ENCODE data around the gene GJD3. TPM values are rescaled to one million over a fixed set of nuclear protein-coding genes. Genes with fewer than 3 reads are reported as not detected.
A peak's percentile ranks its signal among the peaks of the same experiment; 100 is the strongest.

The GJD3 gene
- polyA plus RNA-seq, 1 donor from 2014 or later: not detected

DNA sequence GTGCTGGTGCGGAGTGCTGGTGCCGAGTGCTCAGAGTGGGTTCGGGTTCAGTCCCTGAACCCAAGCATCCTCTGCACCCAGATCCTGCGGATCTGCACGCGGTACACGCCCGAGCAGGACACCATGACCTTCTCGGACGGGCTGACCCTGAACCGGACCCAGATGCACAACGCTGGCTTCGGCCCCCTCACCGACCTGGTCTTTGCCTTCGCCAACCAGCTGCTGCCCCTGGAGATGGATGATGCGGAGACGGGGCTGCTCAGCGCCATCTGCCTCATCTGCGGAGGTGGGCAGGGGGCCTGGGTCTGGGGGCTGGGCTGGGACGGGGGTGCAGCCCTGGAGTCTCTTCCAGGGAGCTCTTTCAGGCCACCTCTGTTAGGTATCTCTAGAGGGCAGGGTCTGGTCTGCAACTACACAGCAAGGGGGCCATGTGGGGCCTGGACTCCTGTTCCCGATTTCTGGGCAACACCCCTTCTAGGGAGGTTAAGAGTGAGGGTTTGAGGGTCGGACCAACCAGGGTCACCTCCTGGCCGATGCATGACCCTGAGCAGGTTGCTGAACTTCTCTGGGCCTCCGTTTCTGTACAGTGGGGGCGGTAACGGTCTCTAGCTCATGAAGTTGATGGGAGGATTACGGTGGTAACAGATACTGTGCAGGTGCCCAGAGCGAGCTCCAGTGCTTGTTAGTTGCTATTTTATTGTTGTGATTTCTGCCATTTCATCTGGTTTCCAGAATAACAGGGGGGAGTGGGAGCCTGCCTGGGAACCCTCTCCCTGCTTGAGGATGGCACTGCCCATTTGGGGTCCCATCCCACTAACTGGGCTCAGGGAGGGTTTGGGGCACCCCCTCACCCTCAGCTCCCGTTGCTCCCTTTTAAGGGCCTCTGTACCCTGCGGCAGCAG is 10.1 kb downstream of the GJD3 start:
- Histone ChIP-seq H3K9me2 (ENCODE audit: insufficient read depth, low read length) (no peaks in the 10 kb centered on the region), H2AFZ (ENCODE audit: low read depth, low read length) (no peak overlapping the region), H3K9me3 (ENCODE audit: low read length) (no peaks in the 10 kb centered on the region), H3K9ac (ENCODE audit: low read length) (no peak overlapping the region), H3K27me3 (ENCODE audit: insufficient read depth, low read depth, low read length) (no peaks in the 10 kb centered on the region), H4K20me1 (ENCODE audit: insufficient read depth) (no peaks in the 10 kb centered on the region), H3K36me3 (ENCODE audit: insufficient read depth, low read length) (no peaks in the 10 kb centered on the region), H3K4me3 (ENCODE audit: low read length) (no peak overlapping the region), H3K4me2 (ENCODE audit: low read length) (no peak overlapping the region), H3K79me2 (replicated peaks; ENCODE audit: insufficient read depth, low read length) (no peaks in the 10 kb centered on the region), H3K27ac (ENCODE audit: low read length) (no peak overlapping the region), H3F3A (ENCODE audit: insufficient read depth, low read length, poor library complexity, severe bottlenecking) (no peaks in the 10 kb centered on the region)
- TF ChIP-seq RAD21 (conservative IDR thresholded peaks at IDR 0.05): no peak
- TF ChIP-seq, protein P1, sequence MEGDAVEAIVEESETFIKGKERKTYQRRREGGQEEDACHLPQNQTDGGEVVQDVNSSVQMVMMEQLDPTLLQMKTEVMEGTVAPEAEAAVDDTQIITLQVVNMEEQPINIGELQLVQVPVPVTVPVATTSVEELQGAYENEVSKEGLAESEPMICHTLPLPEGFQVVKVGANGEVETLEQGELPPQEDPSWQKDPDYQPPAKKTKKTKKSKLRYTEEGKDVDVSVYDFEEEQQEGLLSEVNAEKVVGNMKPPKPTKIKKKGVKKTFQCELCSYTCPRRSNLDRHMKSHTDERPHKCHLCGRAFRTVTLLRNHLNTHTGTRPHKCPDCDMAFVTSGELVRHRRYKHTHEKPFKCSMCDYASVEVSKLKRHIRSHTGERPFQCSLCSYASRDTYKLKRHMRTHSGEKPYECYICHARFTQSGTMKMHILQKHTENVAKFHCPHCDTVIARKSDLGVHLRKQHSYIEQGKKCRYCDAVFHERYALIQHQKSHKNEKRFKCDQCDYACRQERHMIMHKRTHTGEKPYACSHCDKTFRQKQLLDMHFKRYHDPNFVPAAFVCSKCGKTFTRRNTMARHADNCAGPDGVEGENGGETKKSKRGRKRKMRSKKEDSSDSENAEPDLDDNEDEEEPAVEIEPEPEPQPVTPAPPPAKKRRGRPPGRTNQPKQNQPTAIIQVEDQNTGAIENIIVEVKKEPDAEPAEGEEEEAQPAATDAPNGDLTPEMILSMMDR (IDR thresholded peaks at IDR 0.05; ENCODE audit: poor library complexity, severe bottlenecking): no peak
- TF ChIP-seq TAF1 (IDR thresholded peaks at IDR 0.05; ENCODE audit: low read depth): no peak
- no peak for TF ChIP-seq POLR2AphosphoS5 (IDR thresholded peaks at IDR 0.05)
- no peak for TF ChIP-seq EZH2 (IDR thresholded peaks at IDR 0.05; ENCODE audit: borderline replicate concordance, insufficient read depth, low read length, poor library complexity, severe bottlenecking)
- TF ChIP-seq EP300 (conservative IDR thresholded peaks at IDR 0.05; ENCODE audit: poor library complexity, severe bottlenecking): no peak
- no peak for TF ChIP-seq MXI1 (conservative IDR thresholded peaks at IDR 0.05; ENCODE audit: poor library complexity, severe bottlenecking)
- TF ChIP-seq SMC3 (conservative IDR thresholded peaks at IDR 0.05; ENCODE audit: poor library complexity): no peak
- TF ChIP-seq, protein P2, sequence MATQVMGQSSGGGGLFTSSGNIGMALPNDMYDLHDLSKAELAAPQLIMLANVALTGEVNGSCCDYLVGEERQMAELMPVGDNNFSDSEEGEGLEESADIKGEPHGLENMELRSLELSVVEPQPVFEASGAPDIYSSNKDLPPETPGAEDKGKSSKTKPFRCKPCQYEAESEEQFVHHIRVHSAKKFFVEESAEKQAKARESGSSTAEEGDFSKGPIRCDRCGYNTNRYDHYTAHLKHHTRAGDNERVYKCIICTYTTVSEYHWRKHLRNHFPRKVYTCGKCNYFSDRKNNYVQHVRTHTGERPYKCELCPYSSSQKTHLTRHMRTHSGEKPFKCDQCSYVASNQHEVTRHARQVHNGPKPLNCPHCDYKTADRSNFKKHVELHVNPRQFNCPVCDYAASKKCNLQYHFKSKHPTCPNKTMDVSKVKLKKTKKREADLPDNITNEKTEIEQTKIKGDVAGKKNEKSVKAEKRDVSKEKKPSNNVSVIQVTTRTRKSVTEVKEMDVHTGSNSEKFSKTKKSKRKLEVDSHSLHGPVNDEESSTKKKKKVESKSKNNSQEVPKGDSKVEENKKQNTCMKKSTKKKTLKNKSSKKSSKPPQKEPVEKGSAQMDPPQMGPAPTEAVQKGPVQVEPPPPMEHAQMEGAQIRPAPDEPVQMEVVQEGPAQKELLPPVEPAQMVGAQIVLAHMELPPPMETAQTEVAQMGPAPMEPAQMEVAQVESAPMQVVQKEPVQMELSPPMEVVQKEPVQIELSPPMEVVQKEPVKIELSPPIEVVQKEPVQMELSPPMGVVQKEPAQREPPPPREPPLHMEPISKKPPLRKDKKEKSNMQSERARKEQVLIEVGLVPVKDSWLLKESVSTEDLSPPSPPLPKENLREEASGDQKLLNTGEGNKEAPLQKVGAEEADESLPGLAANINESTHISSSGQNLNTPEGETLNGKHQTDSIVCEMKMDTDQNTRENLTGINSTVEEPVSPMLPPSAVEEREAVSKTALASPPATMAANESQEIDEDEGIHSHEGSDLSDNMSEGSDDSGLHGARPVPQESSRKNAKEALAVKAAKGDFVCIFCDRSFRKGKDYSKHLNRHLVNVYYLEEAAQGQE (IDR thresholded peaks at IDR 0.05; ENCODE audit: borderline replicate concordance): no peak

DNA sequence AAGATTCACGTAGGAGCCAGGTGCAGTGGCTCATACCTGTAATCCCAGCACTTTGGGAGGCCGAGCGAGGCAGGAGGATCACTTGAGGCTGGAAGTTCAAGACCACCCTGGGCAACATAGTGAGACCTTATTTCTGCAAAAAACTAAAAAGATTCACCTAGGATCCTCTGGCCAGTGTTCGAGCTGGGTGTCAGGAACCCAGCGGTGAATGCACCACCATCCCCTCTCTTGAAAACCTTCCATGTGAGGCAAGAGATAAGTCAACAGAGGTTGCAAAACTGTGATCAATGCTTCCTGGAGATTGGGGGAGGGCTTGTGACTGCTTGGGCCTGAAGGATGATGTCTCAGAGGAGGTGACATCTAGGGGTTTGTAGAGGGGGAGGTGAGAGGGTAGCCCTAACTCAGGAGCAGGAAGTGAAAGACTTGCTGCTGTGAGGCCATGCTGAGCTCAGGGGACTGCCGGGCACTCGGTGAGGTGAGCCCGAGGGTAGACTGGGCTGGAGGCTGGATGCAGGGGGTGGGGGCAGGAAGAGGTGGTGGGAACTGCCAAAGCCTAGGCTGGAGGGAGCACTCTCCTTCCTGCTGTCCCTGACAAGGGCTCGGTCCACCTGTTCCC is 11.7 kb downstream of the GJD3 start:
- H2AFZ ChIP-seq (ENCODE audit: low read depth, low read length): no peak overlapping the region
- TF ChIP-seq RAD21 (conservative IDR thresholded peaks at IDR 0.05) (no peak), EP300 (conservative IDR thresholded peaks at IDR 0.05; ENCODE audit: poor library complexity, severe bottlenecking) (no peak)
- TF ChIP-seq, protein P2 (IDR thresholded peaks at IDR 0.05; ENCODE audit: borderline replicate concordance): no peak
- peak overlapping the region; percentile 99 for H3K27ac ChIP-seq (ENCODE audit: low read length)
- H3K9me2 ChIP-seq (ENCODE audit: insufficient read depth, low read length): no peaks in the 10 kb centered on the region
- no peaks in the 10 kb centered on the region for H3F3A ChIP-seq (ENCODE audit: insufficient read depth, low read length, poor library complexity, severe bottlenecking)
- H3K36me3 ChIP-seq (ENCODE audit: insufficient read depth, low read length): no peaks in the 10 kb centered on the region
- no peak overlapping the region for H3K4me3 ChIP-seq (ENCODE audit: low read length)
- H3K9me3 ChIP-seq (ENCODE audit: low read length): no peaks in the 10 kb centered on the region
- no peaks in the 10 kb centered on the region for H4K20me1 ChIP-seq (ENCODE audit: insufficient read depth)
- H3K27me3 ChIP-seq (ENCODE audit: insufficient read depth, low read depth, low read length): no peaks in the 10 kb centered on the region
- peak overlapping the region; percentile 90 for H3K9ac ChIP-seq (ENCODE audit: low read length)
- peaks cover 3% of the 10 kb centered on the region for H3K79me2 ChIP-seq (replicated peaks; ENCODE audit: insufficient read depth, low read length)
- H3K4me2 ChIP-seq (ENCODE audit: low read length): peak overlapping the region; percentile 10

All from neural cell (in vitro differentiated cells).